ENCODE data around the gene GFOD1. TPM values are rescaled to one million over a fixed set of nuclear protein-coding genes. Genes with fewer than 3 reads are reported as not detected.

Gene GFOD1
- total and polyA plus RNA-seq, 2 of the 4 experiments (the other 2 are of a cell fraction) = 1.8 to 3.4 TPM

DNA sequence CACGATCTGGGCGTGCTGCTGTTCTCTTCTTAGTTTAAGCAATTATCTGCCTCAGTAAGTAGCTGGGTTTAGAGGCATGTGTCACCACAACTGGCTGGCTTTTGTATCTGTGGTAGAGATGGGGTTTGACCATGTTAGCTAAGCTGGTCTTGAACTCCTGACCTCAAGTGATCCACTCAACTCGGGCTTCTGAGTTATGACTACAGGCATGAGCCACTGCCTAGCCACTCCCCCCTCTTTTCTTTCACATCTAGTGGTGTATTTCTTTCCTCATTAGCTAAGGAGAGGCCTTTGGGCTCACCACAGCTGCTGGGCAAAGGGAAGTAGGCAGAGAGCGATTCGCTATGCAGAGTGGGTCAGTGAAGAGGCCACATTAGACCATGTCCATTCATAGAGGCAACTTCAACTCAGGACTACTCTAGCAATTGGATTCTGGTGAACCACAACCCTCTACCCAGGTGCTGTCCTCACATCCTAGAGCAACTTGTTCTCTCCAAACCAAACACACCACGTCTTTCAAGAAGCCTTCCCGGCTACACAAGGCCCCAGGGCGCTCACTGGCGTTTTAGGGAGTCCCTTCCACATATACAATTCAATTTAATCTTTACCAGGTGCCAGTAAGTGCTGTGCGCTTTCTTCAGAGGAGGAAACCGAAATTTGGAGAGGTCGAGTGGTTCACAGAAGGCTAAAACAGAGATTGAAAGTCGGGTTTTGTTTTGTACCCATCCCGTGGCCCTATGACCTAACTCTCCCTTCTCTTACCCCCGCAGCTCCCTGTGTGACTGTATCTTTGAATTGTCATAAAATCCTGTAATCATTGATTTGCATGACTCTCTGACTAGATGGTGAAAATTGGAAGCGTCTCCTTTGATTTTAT lies 26.5 kb upstream of the GFOD1 start (continued):
- no peak for TF ChIP-seq RAD21 (IDR thresholded peaks at IDR 0.05; ENCODE audit: low read length)

DNA sequence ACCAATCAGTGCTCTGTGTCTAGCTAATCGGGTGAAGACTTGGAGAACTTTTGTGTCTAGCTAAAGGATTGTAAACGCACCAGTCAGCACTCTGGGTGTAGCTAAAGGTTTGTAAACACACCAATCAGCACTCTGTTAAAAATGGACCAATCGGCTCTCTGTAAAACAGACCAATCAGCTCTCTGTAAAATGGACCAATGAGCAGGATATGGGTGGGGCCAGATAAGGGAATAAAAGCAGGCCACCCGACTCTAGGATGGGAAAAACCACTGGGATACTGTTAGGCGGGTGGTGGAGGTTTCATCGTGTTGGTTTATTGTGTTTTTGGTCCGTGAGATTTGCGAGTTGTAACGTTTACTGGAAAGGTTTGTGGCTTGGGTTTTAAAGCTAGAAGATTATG lies 25.5 kb upstream of the GFOD1 start:
- in situ Hi-C loops (cut with MboI; ENCODE audit: low sequenced_read_pairs) = no loop called here

More for the DNA sequence above, 25.5 kb upstream of the GFOD1 start:
- Histone ChIP-seq H4K5ac (ENCODE audit: low read depth, low read length) (no peak overlapping the region), H4K8ac (ENCODE audit: low read depth in 2 of 2, low read length in 2 of 2) (no peak overlapping the region), H4K20me1 (ENCODE audit: insufficient read depth, low read length) (no peaks in the 10 kb centered on the region), H2BK20ac (ENCODE audit: low read depth, low read length) (no peak overlapping the region), H3K14ac (replicated peaks; ENCODE audit: low read depth, low read length) (no peak overlapping the region), H3K9me3 (ENCODE audit: control insufficient read depth, insufficient read depth, low read length) (peaks cover 2% of the 10 kb centered on the region; the same call in 1 of the 2 replicates), H3K4ac (ENCODE audit: low read depth, low read length) (no peak overlapping the region), H2AK9ac (replicated peaks; ENCODE audit: low read depth, low read length, poor library complexity) (no peak overlapping the region), H2BK5ac (ENCODE audit: low read depth, low read length, poor library complexity, severe bottlenecking) (no peak overlapping the region), H2AFZ (replicated peaks; ENCODE audit: low read length, poor library complexity) (no peak overlapping the region), H3K4me3 (ENCODE audit: insufficient read depth, low read depth, low read length) (no peak overlapping the region), H3K36me3 (ENCODE audit: control insufficient read depth, insufficient read depth, low read length) (no peaks in the 10 kb centered on the region), H3K4me1 (ENCODE audit: control insufficient read depth, insufficient read depth, low read length) (no peaks in the 10 kb centered on the region; the same call in 1 of the 2 replicates), H2AK5ac (ENCODE audit: low read depth, low read length) (no peak overlapping the region), H3K18ac (ENCODE audit: low read depth, low read length) (no peak overlapping the region), H3K4me2 (ENCODE audit: low read depth, low read length) (no peak overlapping the region), H2BK15ac (ENCODE audit: low read depth, low read length) (no peak overlapping the region), H3K23ac (ENCODE audit: low read depth, low read length) (no peak overlapping the region), H4K91ac (ENCODE audit: insufficient read depth, low read depth, low read length) (no peak overlapping the region), H3K56ac (ENCODE audit: extremely low read depth, insufficient read depth, low read length) (no peak overlapping the region), H2BK120ac (ENCODE audit: low read depth, low read length) (no peak overlapping the region), H3K79me1 (ENCODE audit: low read depth in 1 of 2, low read length in 2 of 2) (no peaks in the 10 kb centered on the region), H3K27me3 (ENCODE audit: control insufficient read depth, insufficient read depth, low read length) (peaks cover 9% of the 10 kb centered on the region; the same call in 1 of the 2 replicates), H3K27ac (ENCODE audit: insufficient read depth, low read length) (no peak overlapping the region), H3K9ac (ENCODE audit: low read depth, low read length) (no peak overlapping the region), H3K9me1 (ENCODE audit: insufficient read depth, low read length) (no peaks in the 10 kb centered on the region)
- ATAC-seq (ENCODE audit: low read depth) = no peak
- no peak for DNase-seq
- 100% methylated on average over 1 of the region's 9 CpGs; no CpG with 5 or more reads in 1 of the 2 experiments for WGBS, 2 experiments (ENCODE audit: extremely low coverage in 2 of 2, insufficient read length in 1 of 2)
- dilution Hi-C loops (cut with HindIII; ENCODE audit: low sequenced_read_pairs, unreplicated experiment) = no loop called here
- no peak for TF ChIP-seq CHD1 (IDR thresholded peaks at IDR 0.05; ENCODE audit: low read depth, low read length)
- TF ChIP-seq, protein P1, sequence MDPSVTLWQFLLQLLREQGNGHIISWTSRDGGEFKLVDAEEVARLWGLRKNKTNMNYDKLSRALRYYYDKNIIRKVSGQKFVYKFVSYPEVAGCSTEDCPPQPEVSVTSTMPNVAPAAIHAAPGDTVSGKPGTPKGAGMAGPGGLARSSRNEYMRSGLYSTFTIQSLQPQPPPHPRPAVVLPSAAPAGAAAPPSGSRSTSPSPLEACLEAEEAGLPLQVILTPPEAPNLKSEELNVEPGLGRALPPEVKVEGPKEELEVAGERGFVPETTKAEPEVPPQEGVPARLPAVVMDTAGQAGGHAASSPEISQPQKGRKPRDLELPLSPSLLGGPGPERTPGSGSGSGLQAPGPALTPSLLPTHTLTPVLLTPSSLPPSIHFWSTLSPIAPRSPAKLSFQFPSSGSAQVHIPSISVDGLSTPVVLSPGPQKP (IDR thresholded peaks at IDR 0.05; ENCODE audit: borderline replicate concordance, low read depth, low read length) = no peak
- no peak for TF ChIP-seq RCOR1 (IDR thresholded peaks at IDR 0.05; ENCODE audit: insufficient replicate concordance, low read length)
- no peak for TF ChIP-seq RAD21 (IDR thresholded peaks at IDR 0.05; ENCODE audit: low read length)
- TF ChIP-seq POLR2A (IDR thresholded peaks at IDR 0.05; ENCODE audit: low read depth, low read length) = no peak
- BruUV-seq (replicated peaks) = no TSS peak
- ChIA-PET POLR2A (ENCODE audit: unreplicated experiment) (no interaction called here), CTCF (interaction anchor here (0.6 kb wide), 1 partner anchor 25 kb away, joined by 4 read pairs; no protein-coding TSS in a partner anchor)
- intact Hi-C loops (cut with micrococcal nuclease) = no loop called here
